ENCODE measurements around the gene VAPA.

DNA sequence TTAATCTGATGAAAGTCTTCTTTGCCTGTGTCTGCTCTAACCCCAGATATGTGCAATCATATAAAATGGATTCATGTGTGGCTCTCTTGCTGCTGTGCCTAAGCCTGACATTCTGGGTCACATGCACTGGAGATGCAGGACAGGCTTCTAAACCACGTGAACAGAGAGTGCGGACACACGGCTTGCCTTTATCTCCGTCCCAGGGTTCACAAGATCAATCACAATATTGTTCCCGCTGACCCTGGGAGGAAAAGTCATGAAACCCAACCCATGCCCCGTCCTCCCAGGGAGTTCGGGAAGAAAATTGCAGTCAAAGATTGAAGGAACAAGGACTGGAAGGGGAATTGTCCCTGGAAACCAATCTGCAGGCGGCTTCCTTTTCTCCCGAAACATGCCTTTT, 74.8 kb downstream of the VAPA start:
- TF ChIP-seq YY1 (IDR thresholded peaks at IDR 0.05; ENCODE audit: low read depth) = no peak
- TF ChIP-seq, protein P1, sequence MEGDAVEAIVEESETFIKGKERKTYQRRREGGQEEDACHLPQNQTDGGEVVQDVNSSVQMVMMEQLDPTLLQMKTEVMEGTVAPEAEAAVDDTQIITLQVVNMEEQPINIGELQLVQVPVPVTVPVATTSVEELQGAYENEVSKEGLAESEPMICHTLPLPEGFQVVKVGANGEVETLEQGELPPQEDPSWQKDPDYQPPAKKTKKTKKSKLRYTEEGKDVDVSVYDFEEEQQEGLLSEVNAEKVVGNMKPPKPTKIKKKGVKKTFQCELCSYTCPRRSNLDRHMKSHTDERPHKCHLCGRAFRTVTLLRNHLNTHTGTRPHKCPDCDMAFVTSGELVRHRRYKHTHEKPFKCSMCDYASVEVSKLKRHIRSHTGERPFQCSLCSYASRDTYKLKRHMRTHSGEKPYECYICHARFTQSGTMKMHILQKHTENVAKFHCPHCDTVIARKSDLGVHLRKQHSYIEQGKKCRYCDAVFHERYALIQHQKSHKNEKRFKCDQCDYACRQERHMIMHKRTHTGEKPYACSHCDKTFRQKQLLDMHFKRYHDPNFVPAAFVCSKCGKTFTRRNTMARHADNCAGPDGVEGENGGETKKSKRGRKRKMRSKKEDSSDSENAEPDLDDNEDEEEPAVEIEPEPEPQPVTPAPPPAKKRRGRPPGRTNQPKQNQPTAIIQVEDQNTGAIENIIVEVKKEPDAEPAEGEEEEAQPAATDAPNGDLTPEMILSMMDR (IDR thresholded peaks at IDR 0.05) = no peak

Data from SK-N-SH (cell line).